ENCODE results near the gene ALDH4A1. TPM values are rescaled to one million over a fixed set of nuclear protein-coding genes. Genes with fewer than 3 reads are reported as not detected.
A peak's percentile ranks its signal among the peaks of the same experiment; 100 is the strongest.

The ALDH4A1 gene
- polyA plus RNA-seq, 1 experiment = 36.6 TPM

DNA sequence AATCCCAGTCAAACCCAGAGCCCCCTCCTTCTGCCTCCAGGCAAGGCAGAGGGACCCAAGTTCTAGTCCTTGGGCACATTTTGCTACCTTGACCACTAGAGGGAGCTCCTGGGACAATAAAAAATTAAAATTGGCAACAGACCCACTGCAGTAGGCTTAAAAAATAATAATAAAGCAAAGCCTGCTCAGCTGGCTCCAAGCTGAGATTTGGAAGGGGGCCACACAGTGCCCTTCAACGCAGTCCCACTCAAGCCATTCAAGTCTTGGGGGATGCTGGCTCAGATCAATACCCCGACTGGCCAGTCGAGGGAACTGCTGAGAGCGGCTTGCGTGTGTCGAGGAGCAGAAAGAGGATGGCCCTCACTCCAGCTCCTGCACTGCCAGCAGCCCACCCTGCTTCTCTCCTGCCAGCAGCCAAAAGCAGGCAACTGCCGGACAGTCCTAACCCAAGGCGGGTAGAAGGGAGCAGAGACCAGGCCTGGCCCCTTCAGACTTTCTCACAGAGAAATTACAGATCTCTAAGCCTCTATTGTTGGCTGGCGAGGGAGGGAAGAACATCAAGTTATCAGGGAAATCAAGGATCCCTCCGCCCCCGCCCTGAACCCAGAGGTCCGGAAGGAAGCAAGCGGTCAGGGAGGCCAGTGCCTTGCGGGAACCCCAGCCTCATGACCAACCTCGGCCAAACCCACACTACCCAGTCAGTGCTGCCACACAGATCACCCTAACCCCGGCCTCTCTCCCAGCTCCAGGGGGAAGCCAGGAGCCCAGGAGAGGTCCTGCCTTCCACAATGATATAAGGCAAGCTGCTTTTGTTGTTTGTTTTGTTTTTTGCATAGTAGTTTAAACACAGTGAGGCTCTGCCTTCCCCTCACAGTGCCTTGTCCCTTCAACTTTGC, 4.9 kb upstream of the ALDH4A1 start:
- ChIA-PET CTCF (interaction anchor here (0.6 to 5.6 kb wide), 50 partner anchors 8 to 325 kb away, joined by 3 to 38 read pairs (median 4); partner anchors contain the start of gene IFFO2), POLR2A (interaction anchor here (0.6 kb wide), 1 partner anchor 15 kb away, joined by 3 read pairs; no protein-coding TSS in a partner anchor)
- no peak for DNase-seq (ENCODE audit: low read depth)
- TF ChIP-seq, protein P1, sequence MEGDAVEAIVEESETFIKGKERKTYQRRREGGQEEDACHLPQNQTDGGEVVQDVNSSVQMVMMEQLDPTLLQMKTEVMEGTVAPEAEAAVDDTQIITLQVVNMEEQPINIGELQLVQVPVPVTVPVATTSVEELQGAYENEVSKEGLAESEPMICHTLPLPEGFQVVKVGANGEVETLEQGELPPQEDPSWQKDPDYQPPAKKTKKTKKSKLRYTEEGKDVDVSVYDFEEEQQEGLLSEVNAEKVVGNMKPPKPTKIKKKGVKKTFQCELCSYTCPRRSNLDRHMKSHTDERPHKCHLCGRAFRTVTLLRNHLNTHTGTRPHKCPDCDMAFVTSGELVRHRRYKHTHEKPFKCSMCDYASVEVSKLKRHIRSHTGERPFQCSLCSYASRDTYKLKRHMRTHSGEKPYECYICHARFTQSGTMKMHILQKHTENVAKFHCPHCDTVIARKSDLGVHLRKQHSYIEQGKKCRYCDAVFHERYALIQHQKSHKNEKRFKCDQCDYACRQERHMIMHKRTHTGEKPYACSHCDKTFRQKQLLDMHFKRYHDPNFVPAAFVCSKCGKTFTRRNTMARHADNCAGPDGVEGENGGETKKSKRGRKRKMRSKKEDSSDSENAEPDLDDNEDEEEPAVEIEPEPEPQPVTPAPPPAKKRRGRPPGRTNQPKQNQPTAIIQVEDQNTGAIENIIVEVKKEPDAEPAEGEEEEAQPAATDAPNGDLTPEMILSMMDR (IDR thresholded peaks at IDR 0.05; ENCODE audit: insufficient read depth, low read depth, low read length) = peak; percentile 73
- H3K36me3 ChIP-seq (ENCODE audit: control insufficient read depth, insufficient read depth, low read length) = peaks cover 28% of the 10 kb centered on the region
- H3K4me3 ChIP-seq (ENCODE audit: low read depth, low read length) = no peak overlapping the region
- no peaks in the 10 kb centered on the region for H3K27me3 ChIP-seq (ENCODE audit: control insufficient read depth, insufficient read depth, low read length)

DNA sequence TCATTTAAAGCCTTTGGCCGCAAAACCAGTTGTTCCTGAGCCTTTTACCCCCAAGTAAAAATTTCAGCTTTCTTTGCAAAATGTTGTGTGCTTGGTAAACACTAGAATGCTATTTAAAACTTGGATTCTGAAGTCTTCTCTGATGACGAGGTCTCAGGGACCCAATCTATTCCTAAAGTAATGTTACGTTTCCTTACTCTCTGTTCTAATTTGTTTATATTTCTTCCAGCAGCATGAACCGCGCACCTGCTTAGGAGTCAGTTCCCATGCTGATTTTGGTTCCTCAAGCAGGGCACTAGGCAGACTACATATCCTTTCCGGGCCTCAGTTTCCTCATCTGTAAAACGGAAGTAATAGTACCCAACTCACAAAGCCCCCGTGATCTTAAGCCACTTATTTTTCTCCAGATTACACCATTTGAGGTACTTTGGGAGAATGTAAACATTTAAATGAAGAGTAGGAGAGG, 969 bp upstream of the ALDH4A1 start:
- H3K36me3 ChIP-seq (ENCODE audit: control insufficient read depth, insufficient read depth, low read length) = peaks cover 8% of the 10 kb centered on the region
- TF ChIP-seq, protein P1 (IDR thresholded peaks at IDR 0.05; ENCODE audit: insufficient read depth, low read depth, low read length) = no peak
- CTCF ChIA-PET = interaction anchor here (0.7 to 1.9 kb wide), 10 partner anchors 9 to 122 kb away, joined by 3 to 16 read pairs (median 4); no protein-coding TSS in a partner anchor
- H3K27me3 ChIP-seq (ENCODE audit: control insufficient read depth, insufficient read depth, low read length) = no peaks in the 10 kb centered on the region
- H3K4me3 ChIP-seq (ENCODE audit: low read depth, low read length) = peak overlapping the region; percentile 58
- POLR2A ChIA-PET = interaction anchor here (1.1 kb wide), 1 partner anchor 11 kb away, joined by 4 read pairs; no protein-coding TSS in a partner anchor
- DNase-seq (ENCODE audit: low read depth) = no peak

DNA sequence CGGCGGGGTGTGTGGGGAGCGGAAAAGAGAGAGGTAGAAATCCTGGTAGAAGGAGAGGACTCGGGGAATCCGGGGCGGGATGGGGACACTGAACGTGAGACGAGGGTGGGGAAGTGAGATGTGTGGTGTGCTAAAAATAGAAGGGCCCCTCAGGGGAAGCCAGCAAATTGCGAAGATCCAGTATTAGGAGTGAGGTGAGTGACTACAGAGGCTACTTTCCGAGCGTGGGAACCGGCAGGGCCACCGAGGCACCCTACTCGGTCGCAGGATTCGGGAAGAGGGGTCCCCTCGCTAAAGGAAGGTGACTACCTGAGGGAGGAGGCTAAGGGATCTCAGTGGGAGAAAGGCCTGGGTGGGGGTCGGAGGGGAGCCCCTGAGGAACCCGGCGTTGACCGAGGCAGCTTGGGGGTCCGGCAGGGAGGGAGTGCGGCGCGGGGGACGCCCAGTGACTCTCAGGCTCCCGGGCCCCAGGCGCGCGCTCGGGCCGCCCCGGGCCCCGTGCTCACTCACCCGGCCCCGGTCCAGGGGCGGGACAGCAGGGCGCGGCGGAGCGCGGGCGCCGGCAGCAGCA, 318 bp downstream of the ALDH4A1 start:
- H3K27me3 ChIP-seq (ENCODE audit: control insufficient read depth, insufficient read depth, low read length) = no peaks in the 10 kb centered on the region
- TF ChIP-seq, protein P1 (IDR thresholded peaks at IDR 0.05; ENCODE audit: insufficient read depth, low read depth, low read length) = no peak
- ChIA-PET CTCF (interaction anchor here (0.9 to 1.9 kb wide), 7 partner anchors 9 to 124 kb away, joined by 3 to 16 read pairs (median 4); no protein-coding TSS in a partner anchor), POLR2A (interaction anchor here (0.9 to 1.1 kb wide), 2 partner anchors 12 to 49 kb away, joined by 3 to 4 read pairs; no protein-coding TSS in a partner anchor)
- DNase-seq (ENCODE audit: low read depth) = no peak
- peaks cover 5% of the 10 kb centered on the region for H3K36me3 ChIP-seq (ENCODE audit: control insufficient read depth, insufficient read depth, low read length)
- peak overlapping the region; percentile 58 for H3K4me3 ChIP-seq (ENCODE audit: low read depth, low read length)

DNA sequence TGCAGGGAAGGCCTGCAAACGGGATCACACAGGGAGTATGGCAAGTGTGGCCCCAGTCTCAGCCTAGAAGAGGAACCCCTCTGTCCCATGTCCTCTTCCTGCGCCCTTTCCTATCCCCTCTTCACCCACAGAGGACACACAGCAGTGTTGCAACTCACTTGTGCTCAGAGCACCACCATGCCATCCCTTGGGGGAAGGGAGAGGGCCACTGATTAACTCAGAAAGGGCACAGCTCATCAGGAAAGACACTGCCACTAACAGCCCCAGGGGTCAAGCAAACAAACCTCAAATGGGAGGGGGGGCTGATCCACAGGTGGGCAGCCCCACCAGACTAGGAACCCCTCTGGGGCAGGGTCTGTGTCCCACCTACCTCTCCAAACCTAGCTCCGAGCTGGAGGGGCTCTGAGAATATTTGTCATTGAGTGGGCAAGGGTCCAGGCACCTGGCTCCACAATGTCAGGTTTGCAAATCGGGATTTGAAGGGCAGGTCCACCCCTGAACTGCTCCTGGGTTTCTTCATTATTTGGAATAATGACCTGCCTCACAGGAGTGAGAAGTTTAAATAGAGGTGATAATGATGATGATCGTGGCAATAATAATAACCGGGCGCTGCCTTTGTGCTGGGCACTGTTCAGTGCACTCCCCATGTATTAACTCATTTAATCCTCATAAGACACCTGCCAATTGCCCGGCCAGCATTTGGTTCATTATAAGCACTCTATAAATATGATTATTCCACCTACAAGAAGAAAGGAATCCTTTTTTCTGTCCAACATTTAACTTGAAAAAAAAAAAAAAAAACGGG, 1.0 kb downstream of the ALDH4A1 start:
- POLR2A ChIA-PET = no interaction called here
- no peak for DNase-seq (ENCODE audit: low read depth)
- H3K27me3 ChIP-seq (ENCODE audit: control insufficient read depth, insufficient read depth, low read length) = no peaks in the 10 kb centered on the region
- TF ChIP-seq, protein P1 (IDR thresholded peaks at IDR 0.05; ENCODE audit: insufficient read depth, low read depth, low read length) = no peak
- CTCF ChIA-PET = interaction anchor here (1.5 to 2.3 kb wide), 4 partner anchors 11 to 26 kb away, joined by 6 to 18 read pairs (median 14); no protein-coding TSS in a partner anchor
- H3K4me3 ChIP-seq (ENCODE audit: low read depth, low read length) = peak overlapping the region; percentile 58
- H3K36me3 ChIP-seq (ENCODE audit: control insufficient read depth, insufficient read depth, low read length) = peaks cover 2% of the 10 kb centered on the region

Data from BJ (cell line).